ENCODE results near the gene STRAP. TPM values are rescaled to one million over a fixed set of nuclear protein-coding genes. Genes with fewer than 3 reads are reported as not detected.

The STRAP gene
- total and polyA plus RNA-seq, 2 donors (not counting 1 experiment from before 2014, with no cell fraction given) = 44.4 to 49.0 TPM

DNA sequence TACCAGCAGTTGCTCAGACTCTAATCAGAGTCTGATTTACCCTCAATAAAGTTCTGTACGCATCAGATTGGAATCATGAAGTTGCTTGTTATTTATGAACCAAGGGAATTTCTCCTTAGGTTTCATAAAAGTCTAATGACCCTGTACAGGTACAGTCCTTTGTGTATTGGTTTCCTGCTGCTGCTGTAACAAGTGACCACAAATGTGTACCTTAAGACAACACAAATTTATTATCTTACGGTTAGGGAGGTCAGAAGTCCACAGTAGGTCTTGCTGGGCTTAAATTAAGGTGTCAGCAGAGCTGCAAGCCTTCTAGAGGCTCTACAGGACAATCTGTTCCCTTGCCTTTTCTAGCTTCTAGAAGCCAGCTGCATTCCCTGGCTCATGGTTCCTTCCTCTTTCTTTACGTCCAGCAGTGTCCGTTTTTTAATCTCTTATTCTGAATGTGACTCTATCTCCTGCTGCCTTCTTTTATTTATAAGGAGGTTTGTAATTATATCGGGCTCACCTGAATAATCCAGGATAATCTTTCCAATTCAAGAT lies 22.3 kb downstream of the STRAP start:
- DNase-seq (no peak), ATAC-seq (ENCODE audit: low read depth) (no peak)
- H3K36me3 ChIP-seq (replicated peaks in 1 of 2; ENCODE audit: control extremely low read depth in 1 of 2, control insufficient read depth in 1 of 2, extremely low read depth in 1 of 2, insufficient read depth in 2 of 2, low read length in 1 of 2) = peaks cover 19 to 38% of the 10 kb centered on the region in 2 experiments
- no peaks in the 10 kb centered on the region for H3K27me3 Mint-ChIP-seq
- no peaks in the 10 kb centered on the region for H3K9me3 Mint-ChIP-seq (ENCODE audit: insufficient read depth)
- intact Hi-C loops (cut with micrococcal nuclease) = no loop called here
- no peaks in the 10 kb centered on the region for H3K4me1 ChIP-seq (ENCODE audit: control insufficient read depth in 2 of 2, insufficient read depth in 2 of 2, low read length in 2 of 2)
- ChIA-PET CTCF (interaction anchor here (0.6 kb wide), 1 partner anchor 19 kb away, joined by 3 read pairs; no protein-coding TSS in a partner anchor), POLR2A (no interaction called here)
- no peaks in the 10 kb centered on the region for H3K79me2 ChIP-seq (ENCODE audit: control insufficient read depth, insufficient read depth, low read length)
- no peaks in the 10 kb centered on the region for H3K9me3 ChIP-seq (ENCODE audit: control extremely low read depth in 1 of 3, control insufficient read depth in 2 of 3, insufficient read depth in 1 of 3, low read length in 2 of 3)
- H3K4me2 ChIP-seq (replicated peaks; ENCODE audit: low read depth, low read length, poor library complexity, severe bottlenecking) = no peak overlapping the region
- no peaks in the 10 kb centered on the region for H3K27me3 ChIP-seq (replicated peaks in 1 of 4; ENCODE audit: control extremely low read depth in 1 of 4, control insufficient read depth in 3 of 4, insufficient read depth in 4 of 4, low read length in 3 of 4)
- no peak overlapping the region for H2AFZ ChIP-seq (ENCODE audit: insufficient read depth, low read depth, low read length, poor library complexity, severe bottlenecking)
- H3K4me1 Mint-ChIP-seq = no peaks in the 10 kb centered on the region
- no peak overlapping the region for H3K4me3 Mint-ChIP-seq
- H4K20me1 ChIP-seq (ENCODE audit: control insufficient read depth, insufficient read depth, low read length, poor library complexity, severe bottlenecking) = no peaks in the 10 kb centered on the region
- no peak overlapping the region for H3K27ac ChIP-seq (ENCODE audit: low read length in 2 of 2)
- H3K4me3 ChIP-seq (ENCODE audit: control extremely low read depth in 1 of 5, extremely low read depth in 1 of 5, insufficient read depth in 1 of 5, low read depth in 2 of 5, low read length in 4 of 5) = no peak overlapping the region
- 100% methylated on average over 1 of the region's 5 CpGs for WGBS (ENCODE audit: insufficient coverage)
- no peak for TF ChIP-seq EZH2 (IDR thresholded peaks at IDR 0.05; ENCODE audit: borderline replicate concordance, insufficient read depth, low read depth, low read length, poor library complexity, severe bottlenecking)
- TF ChIP-seq, protein P1, sequence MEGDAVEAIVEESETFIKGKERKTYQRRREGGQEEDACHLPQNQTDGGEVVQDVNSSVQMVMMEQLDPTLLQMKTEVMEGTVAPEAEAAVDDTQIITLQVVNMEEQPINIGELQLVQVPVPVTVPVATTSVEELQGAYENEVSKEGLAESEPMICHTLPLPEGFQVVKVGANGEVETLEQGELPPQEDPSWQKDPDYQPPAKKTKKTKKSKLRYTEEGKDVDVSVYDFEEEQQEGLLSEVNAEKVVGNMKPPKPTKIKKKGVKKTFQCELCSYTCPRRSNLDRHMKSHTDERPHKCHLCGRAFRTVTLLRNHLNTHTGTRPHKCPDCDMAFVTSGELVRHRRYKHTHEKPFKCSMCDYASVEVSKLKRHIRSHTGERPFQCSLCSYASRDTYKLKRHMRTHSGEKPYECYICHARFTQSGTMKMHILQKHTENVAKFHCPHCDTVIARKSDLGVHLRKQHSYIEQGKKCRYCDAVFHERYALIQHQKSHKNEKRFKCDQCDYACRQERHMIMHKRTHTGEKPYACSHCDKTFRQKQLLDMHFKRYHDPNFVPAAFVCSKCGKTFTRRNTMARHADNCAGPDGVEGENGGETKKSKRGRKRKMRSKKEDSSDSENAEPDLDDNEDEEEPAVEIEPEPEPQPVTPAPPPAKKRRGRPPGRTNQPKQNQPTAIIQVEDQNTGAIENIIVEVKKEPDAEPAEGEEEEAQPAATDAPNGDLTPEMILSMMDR (IDR thresholded peaks at IDR 0.05) = no peak
- H3K9ac ChIP-seq (ENCODE audit: low read length) = no peak overlapping the region
- H3K27ac Mint-ChIP-seq = no peak overlapping the region

DNA sequence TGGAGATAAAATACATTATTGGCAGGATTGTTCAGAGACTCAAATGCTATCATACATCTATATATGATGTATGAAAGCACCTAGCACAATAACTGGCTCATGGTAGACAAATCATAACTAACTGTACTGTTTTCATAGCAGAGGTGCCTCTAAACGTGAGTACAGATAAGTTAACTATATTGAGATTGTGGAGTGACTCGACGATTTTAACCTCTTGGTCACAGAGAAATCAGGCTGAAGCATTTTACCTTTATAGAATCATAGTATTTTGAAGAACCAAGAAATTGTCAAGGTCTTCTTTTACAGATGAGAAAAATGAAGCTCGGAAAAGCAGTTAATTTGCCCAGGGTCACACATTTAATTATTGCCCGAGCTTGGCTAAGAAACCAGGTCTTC lies 28.3 kb downstream of the STRAP start:
- intact Hi-C loops (cut with micrococcal nuclease) = loop anchor here (2.0 kb wide), 1 partner anchor 20 kb away; no protein-coding TSS in a partner anchor
- Mint-ChIP-seq H3K9me3 (ENCODE audit: insufficient read depth) (no peaks in the 10 kb centered on the region), H3K27me3 (no peaks in the 10 kb centered on the region), H3K27ac (peak overlapping the region; percentile 62), H3K4me3 (peak overlapping the region; percentile 93), H3K4me1 (peaks cover 17% of the 10 kb centered on the region)
- Histone ChIP-seq H4K20me1 (ENCODE audit: control insufficient read depth, insufficient read depth, low read length, poor library complexity, severe bottlenecking) (no peaks in the 10 kb centered on the region), H3K79me2 (ENCODE audit: control insufficient read depth, insufficient read depth, low read length) (peaks cover 23% of the 10 kb centered on the region), H3K36me3 (replicated peaks in 1 of 2; ENCODE audit: control extremely low read depth in 1 of 2, control insufficient read depth in 1 of 2, extremely low read depth in 1 of 2, insufficient read depth in 2 of 2, low read length in 1 of 2) (peaks cover 0 to 4% of the 10 kb centered on the region in 2 experiments), H3K4me3 (ENCODE audit: control extremely low read depth in 1 of 5, extremely low read depth in 1 of 5, insufficient read depth in 1 of 5, low read depth in 2 of 5, low read length in 4 of 5) (peak overlapping the region in 1 of 5 experiments; percentile 74), H3K9me3 (ENCODE audit: control extremely low read depth in 1 of 3, control insufficient read depth in 2 of 3, insufficient read depth in 1 of 3, low read length in 2 of 3) (no peaks in the 10 kb centered on the region), H3K4me1 (ENCODE audit: control insufficient read depth in 2 of 2, insufficient read depth in 2 of 2, low read length in 2 of 2) (peaks cover 6 to 10% of the 10 kb centered on the region in 2 donors), H3K4me2 (replicated peaks; ENCODE audit: low read depth, low read length, poor library complexity, severe bottlenecking) (peak overlapping the region; percentile 78), H3K27me3 (replicated peaks in 1 of 4; ENCODE audit: control extremely low read depth in 1 of 4, control insufficient read depth in 3 of 4, insufficient read depth in 4 of 4, low read length in 3 of 4) (no peaks in the 10 kb centered on the region), H3K27ac (ENCODE audit: low read length in 2 of 2) (no peak overlapping the region), H3K9ac (ENCODE audit: low read length) (peak overlapping the region; percentile 96), H2AFZ (ENCODE audit: insufficient read depth, low read depth, low read length, poor library complexity, severe bottlenecking) (peak overlapping the region; percentile 94)
- ChIA-PET POLR2A (interaction anchor here (1.7 kb wide), 1 partner anchor 9 kb away, joined by 4 read pairs; no protein-coding TSS in a partner anchor), CTCF (interaction anchor here (0.7 to 4.4 kb wide), 9 partner anchors 9 to 915 kb away, joined by 3 to 38 read pairs (median 3); no protein-coding TSS in a partner anchor)
- no CpG with 5 or more reads among the region's 5 CpGs for WGBS (ENCODE audit: insufficient coverage)
- no peak for ATAC-seq (ENCODE audit: low read depth)
- no peak for TF ChIP-seq EZH2 (IDR thresholded peaks at IDR 0.05; ENCODE audit: borderline replicate concordance, insufficient read depth, low read depth, low read length, poor library complexity, severe bottlenecking)
- TF ChIP-seq, protein P1 (IDR thresholded peaks at IDR 0.05) = no peak
- DNase-seq = no peak

All from B cell (primary cell).